Kidney epithelial cell (primary cell): Measurements from ENCODE around the gene AADACL2. TPM values are rescaled to one million over a fixed set of nuclear protein-coding genes. Genes with fewer than 3 reads are reported as not detected.

Experiments used
- DNase-seq: peaks from one replicate; pipeline ENCODE4 v3.0.0-alpha.2; 2010; ENCODE audit warnings: low read depth
- H3K27me3 ChIP-seq: 2 replicates; pipeline ENCODE4 v1.6.0; 2011; ENCODE audit warnings: low read length; ENCODE audit not compliant: control insufficient read depth, insufficient read depth
- H3K36me3 ChIP-seq: 2 replicates; pipeline ENCODE4 v1.5.1; 2011; ENCODE audit warnings: low read length; ENCODE audit not compliant: control insufficient read depth, insufficient read depth
- H3K4me3 ChIP-seq: 2 replicates; pipeline ENCODE4 v1.5.1; 2011; ENCODE audit warnings: low read depth, mild to moderate bottlenecking, control low read depth, low read length
- total RNA-seq: library from RNA; depleted of rRNA; stranded (reverse); fragments of >200 nt; gene quantifications from 2 replicates; pipeline ENCODE4 v1.2.3, GENCODE V29; 2015
- TF ChIP-seq, protein P1 (sequence below): IDR thresholded peaks from 2 replicates; pipeline ENCODE4 v1.5.1; 2011; ENCODE audit warnings: mild to moderate bottlenecking, moderate library complexity, low read length, control low read depth, inconsistent platforms; ENCODE audit not compliant: insufficient read depth, poor library complexity, severe bottlenecking

AADACL2 gene
- total RNA-seq, 1 donor from 2014 or later = not detected

DNA sequence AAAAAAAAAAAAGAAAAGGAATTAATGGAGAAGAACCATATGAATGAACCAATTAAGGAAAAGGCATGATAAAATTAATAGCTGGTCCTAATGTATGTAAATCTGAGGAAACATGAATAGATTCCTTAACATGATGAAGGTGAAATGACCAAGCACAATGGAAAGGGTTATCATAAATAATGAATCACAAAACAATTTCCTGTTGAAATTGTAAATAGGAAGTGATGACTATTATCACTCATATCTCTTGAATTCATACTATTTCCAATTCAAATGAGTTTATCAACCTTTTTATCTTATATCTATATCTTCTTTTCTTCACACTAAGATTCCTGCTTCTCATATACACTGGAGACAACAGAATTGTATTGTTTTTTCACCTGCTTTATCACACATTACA lies 32.0 kb downstream of the AADACL2 start:
- no peak overlapping the region for H3K4me3 ChIP-seq
- no peaks in the 10 kb centered on the region for H3K27me3 ChIP-seq
- no peak for DNase-seq
- TF ChIP-seq, protein P1, sequence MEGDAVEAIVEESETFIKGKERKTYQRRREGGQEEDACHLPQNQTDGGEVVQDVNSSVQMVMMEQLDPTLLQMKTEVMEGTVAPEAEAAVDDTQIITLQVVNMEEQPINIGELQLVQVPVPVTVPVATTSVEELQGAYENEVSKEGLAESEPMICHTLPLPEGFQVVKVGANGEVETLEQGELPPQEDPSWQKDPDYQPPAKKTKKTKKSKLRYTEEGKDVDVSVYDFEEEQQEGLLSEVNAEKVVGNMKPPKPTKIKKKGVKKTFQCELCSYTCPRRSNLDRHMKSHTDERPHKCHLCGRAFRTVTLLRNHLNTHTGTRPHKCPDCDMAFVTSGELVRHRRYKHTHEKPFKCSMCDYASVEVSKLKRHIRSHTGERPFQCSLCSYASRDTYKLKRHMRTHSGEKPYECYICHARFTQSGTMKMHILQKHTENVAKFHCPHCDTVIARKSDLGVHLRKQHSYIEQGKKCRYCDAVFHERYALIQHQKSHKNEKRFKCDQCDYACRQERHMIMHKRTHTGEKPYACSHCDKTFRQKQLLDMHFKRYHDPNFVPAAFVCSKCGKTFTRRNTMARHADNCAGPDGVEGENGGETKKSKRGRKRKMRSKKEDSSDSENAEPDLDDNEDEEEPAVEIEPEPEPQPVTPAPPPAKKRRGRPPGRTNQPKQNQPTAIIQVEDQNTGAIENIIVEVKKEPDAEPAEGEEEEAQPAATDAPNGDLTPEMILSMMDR = no peak
- no peaks in the 10 kb centered on the region for H3K36me3 ChIP-seq

DNA sequence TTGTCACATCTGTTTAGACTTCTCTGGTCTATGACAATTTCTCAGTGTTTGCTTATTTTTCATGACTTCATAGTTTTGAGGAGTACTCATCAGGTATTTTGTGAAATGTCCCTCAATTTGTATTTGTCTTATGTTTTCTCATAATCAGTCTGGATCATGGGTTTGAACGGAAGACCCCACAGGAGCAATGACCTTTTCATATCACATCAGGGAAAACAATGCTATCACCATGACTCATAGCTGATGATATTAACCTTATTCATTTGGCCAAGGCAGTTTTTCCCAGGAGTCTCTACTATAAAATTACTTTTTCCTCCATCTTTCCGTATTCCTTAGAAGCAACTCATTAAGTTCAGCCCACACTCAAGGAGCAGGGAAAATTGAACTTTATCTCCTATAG lies 32.7 kb downstream of the AADACL2 start:
- DNase-seq = no peak

GRCh38 chr3:151768393-151768930 lies 34.7 kb downstream of the AADACL2 start:
- Histone ChIP-seq H3K4me3 (no peak overlapping the region), H3K27me3 (no peaks in the 10 kb centered on the region), H3K36me3 (no peaks in the 10 kb centered on the region)
- no peak for DNase-seq
- TF ChIP-seq, protein P1 = no peak

More for the DNA sequence above, 32.7 kb downstream of the AADACL2 start:
- Histone ChIP-seq H3K4me3 (no peak overlapping the region), H3K36me3 (no peaks in the 10 kb centered on the region), H3K27me3 (no peaks in the 10 kb centered on the region)
- TF ChIP-seq, protein P1 = no peak

DNA sequence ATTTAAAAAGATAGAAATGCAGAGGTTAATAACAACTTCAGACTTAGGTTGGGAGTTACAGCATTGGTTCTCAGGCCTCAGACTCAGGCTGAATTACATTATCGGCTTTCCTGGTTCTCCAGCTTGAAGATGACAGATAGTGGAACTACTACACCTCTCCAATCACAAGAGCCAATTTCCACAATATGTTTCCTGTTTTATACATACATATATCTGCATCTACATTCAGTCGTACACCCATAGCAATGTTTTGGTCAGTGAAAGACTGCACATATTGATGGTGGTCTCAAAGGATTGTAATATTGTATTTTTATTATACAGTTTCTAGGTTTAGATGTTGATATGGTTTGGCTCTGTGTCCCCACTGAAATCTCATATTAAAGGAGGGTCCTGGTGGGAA lies 35.4 kb downstream of the AADACL2 start:
- H3K27me3 ChIP-seq = no peaks in the 10 kb centered on the region
- DNase-seq = no peak
- no peaks in the 10 kb centered on the region for H3K36me3 ChIP-seq
- TF ChIP-seq, protein P1 = no peak
- H3K4me3 ChIP-seq = no peak overlapping the region

DNA sequence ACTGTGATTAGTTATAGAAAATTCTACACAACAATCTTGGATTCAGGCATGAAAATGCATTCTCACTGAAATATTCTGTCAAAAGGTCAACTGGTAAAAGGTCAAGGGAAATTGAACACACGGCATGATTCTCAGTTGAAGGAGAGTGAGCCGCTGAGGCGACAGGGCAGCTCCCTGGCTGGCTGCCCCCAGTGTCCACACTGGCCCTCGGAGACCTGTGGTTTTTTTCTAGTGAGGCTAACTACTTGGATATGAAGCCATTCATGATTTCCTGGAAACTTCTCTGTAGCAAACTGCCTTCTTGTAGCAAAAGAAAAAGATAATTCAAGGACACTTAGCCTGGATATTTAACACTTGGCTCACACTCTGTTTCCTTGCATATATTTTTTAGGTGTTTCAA lies 37.2 kb downstream of the AADACL2 start:
- no peak for DNase-seq
- no peaks in the 10 kb centered on the region for H3K36me3 ChIP-seq
- TF ChIP-seq, protein P1 = no peak
- H3K27me3 ChIP-seq = no peaks in the 10 kb centered on the region
- no peak overlapping the region for H3K4me3 ChIP-seq

DNA sequence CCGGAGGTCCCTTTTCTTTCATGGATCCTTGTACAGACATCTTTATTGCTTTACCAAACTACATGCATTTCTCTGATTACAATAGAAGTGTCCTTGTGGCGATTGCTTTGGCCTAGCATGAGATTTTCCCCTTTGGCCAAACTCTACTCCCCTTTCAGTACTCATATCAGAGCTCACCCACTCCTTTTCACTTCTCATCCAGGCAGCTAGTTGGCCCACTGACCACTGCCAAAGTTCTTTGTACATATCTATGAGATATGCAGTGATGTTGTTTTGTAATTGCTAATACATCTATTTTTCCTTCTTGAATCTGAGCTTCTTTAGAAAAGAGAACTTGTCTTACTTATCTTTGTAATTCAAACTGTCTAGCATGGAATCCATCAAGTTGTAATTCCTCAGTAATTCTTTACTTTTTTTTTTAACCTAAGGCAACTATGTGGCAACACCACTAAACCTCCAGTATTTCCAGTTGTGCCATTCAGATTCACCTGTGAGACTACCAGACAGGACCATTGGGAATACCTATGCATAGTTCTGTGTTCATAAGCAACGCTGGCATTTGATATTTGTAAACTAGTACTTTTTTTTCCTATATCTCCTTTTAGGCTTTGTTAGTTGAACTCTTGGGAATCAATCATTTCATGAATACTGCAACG lies 39.2 kb downstream of the AADACL2 start:
- no peaks in the 10 kb centered on the region for H3K36me3 ChIP-seq
- H3K27me3 ChIP-seq = no peaks in the 10 kb centered on the region
- TF ChIP-seq, protein P1 = no peak
- no peak overlapping the region for H3K4me3 ChIP-seq
- DNase-seq = no peak
